DOHH2 (cell line): ENCODE measurements around the gene OVCA2.

Experiments used
- H3F3A ChIP-seq: fragments of 200-600 bp; sonication (generic), shearing (Covaris generic); 2 replicates; pipeline ENCODE4 v1.6.0; 2016; ENCODE audit warnings: antibody characterized with exemption, mild to moderate bottlenecking; ENCODE audit not compliant: control insufficient read depth, insufficient read depth
- H3K27ac ChIP-seq: fragments of 200-600 bp; sonication (generic); 2 replicates; pipeline ENCODE4 v1.5.1; 2014; ENCODE audit warnings: low read depth, mild to moderate bottlenecking, low read length, moderate library complexity
- H3K27me3 ChIP-seq: fragments of 200-600 bp; sonication (generic); 2 replicates; pipeline ENCODE4 v1.6.1; 2014; ENCODE audit warnings: mild to moderate bottlenecking, low read length, mixed read lengths; ENCODE audit not compliant: control insufficient read depth
- H3K36me3 ChIP-seq: fragments of 200-600 bp; sonication (generic); 2 replicates; pipeline ENCODE4 v1.6.1; 2014; ENCODE audit warnings: mild to moderate bottlenecking, low read length, moderate library complexity, mixed read lengths; ENCODE audit not compliant: control insufficient read depth
- H3K4me1 ChIP-seq: fragments of 200-600 bp; sonication (generic); 2 replicates; pipeline ENCODE4 v1.6.1; 2014; ENCODE audit warnings: mild to moderate bottlenecking, low read length, mixed read lengths; ENCODE audit not compliant: control insufficient read depth
- H3K4me2 ChIP-seq: fragments of 200-600 bp; sonication (generic); 2 replicates; pipeline ENCODE4 v1.6.0; 2014; ENCODE audit warnings: mild to moderate bottlenecking, low read length, moderate library complexity
- H3K4me3 ChIP-seq: fragments of 200-600 bp; sonication (generic); 2 replicates; pipeline ENCODE4 v1.5.1; 2014; ENCODE audit warnings: mild to moderate bottlenecking, low read length, mixed read lengths
- H3K79me2 ChIP-seq: fragments of 200-600 bp; sonication (generic); 2 replicates; pipeline ENCODE4 v1.6.1; 2014; ENCODE audit warnings: mild to moderate bottlenecking, low read length, mixed read lengths; ENCODE audit not compliant: control insufficient read depth
- H3K9me2 ChIP-seq: fragments of 200-600 bp; sonication (generic); replicated peaks from 2 replicates; pipeline ENCODE4 v1.6.1; 2014; ENCODE audit warnings: mild to moderate bottlenecking, low read length, mixed read lengths; ENCODE audit not compliant: control insufficient read depth
- H3K9me3 ChIP-seq: fragments of 200-600 bp; sonication (generic); 2 replicates; pipeline ENCODE4 v1.6.1; 2014; ENCODE audit warnings: antibody characterized with exemption, low read length, mixed read lengths; ENCODE audit not compliant: control insufficient read depth, insufficient read depth
- H4K20me1 ChIP-seq: fragments of 200-600 bp; sonication (generic); 2 replicates; pipeline ENCODE4 v1.6.0; 2014; ENCODE audit warnings: low read depth, mild to moderate bottlenecking, antibody characterized with exemption, low read length, moderate library complexity; ENCODE audit not compliant: control insufficient read depth, insufficient read depth
- EZH2phosphoT487 ChIP-seq: fragments of 200-600 bp; sonication (generic); IDR thresholded peaks from 2 replicates; pipeline ENCODE4 v1.6.1; 2017; ENCODE audit warnings: borderline replicate concordance, mild to moderate bottlenecking, antibody characterized with exemption, low read length, moderate library complexity, mixed read lengths
- TF ChIP-seq, protein P1 (sequence below): fragments of 200-600 bp; sonication (generic); IDR thresholded peaks from one replicate; pipeline ENCODE4 v1.5.1; 2014; ENCODE audit warnings: antibody characterized with exemption, mild to moderate bottlenecking, low read depth, low read length; ENCODE audit not compliant: poor library complexity, severe bottlenecking

The OVCA2 gene

DNA sequence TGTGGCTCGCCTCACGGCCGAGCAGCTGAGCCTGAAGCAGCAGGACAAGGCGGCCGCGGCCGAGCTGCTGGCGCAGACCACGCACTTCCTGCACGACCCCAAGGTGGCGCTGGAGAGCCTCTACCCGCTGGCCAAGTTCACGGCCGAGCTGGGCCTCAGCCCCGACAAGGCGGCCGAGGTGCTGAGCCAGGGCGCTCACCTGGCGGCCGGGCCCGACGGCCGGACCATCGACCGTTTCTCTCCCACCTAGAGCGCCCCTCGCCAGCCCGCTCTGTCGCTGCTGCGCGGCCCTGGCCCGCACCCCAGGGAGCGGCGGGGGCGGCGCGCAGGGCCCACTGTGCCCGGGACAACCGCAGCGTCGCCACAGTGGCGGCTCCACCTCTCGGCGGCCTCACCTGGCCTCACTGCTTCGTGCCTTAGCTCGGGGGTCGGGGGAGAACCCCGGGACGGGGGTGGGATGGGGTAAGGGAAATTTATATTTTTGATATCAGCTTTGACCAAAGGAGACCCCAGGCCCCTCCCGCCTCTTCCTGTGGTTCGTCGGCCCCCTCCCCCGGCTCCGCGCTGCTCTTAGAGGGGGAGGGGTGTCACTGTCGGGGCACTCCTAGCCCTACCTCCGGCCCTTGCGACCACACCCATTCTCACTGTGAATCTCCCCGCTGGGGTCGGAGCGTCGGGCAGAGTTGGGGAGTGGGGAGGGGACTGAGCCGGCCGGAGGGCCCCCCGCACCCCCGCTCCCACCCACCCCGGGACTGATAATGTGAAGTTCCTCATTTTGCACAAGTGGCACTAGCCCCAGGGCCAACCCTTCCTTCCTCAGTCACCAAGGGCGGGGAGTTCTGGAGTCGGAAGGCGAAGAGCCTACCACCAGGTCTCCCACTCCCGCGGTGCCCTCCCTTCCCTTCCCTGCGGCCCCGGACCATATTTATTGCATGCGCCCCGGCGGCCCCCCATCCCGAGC lies 17.0 kb downstream of the OVCA2 start:
- Histone ChIP-seq H3K27me3 (peaks cover 54% of the 10 kb centered on the region), H4K20me1 (peaks cover 7% of the 10 kb centered on the region), H3K79me2 (no peaks in the 10 kb centered on the region), H3K9me2 (no peaks in the 10 kb centered on the region), H3K4me3 (peak overlapping the region; percentile 48), H3F3A (peaks cover 6% of the 10 kb centered on the region), H3K36me3 (no peaks in the 10 kb centered on the region; the same call in 1 of the 2 replicates), H3K4me2 (peak overlapping the region; percentile 49), H3K4me1 (peaks cover 41% of the 10 kb centered on the region), H3K27ac (no peak overlapping the region), H3K9me3 (no peaks in the 10 kb centered on the region)
- TF ChIP-seq EZH2phosphoT487: no peak
- TF ChIP-seq, protein P1, sequence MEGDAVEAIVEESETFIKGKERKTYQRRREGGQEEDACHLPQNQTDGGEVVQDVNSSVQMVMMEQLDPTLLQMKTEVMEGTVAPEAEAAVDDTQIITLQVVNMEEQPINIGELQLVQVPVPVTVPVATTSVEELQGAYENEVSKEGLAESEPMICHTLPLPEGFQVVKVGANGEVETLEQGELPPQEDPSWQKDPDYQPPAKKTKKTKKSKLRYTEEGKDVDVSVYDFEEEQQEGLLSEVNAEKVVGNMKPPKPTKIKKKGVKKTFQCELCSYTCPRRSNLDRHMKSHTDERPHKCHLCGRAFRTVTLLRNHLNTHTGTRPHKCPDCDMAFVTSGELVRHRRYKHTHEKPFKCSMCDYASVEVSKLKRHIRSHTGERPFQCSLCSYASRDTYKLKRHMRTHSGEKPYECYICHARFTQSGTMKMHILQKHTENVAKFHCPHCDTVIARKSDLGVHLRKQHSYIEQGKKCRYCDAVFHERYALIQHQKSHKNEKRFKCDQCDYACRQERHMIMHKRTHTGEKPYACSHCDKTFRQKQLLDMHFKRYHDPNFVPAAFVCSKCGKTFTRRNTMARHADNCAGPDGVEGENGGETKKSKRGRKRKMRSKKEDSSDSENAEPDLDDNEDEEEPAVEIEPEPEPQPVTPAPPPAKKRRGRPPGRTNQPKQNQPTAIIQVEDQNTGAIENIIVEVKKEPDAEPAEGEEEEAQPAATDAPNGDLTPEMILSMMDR: peak; percentile 82

DNA sequence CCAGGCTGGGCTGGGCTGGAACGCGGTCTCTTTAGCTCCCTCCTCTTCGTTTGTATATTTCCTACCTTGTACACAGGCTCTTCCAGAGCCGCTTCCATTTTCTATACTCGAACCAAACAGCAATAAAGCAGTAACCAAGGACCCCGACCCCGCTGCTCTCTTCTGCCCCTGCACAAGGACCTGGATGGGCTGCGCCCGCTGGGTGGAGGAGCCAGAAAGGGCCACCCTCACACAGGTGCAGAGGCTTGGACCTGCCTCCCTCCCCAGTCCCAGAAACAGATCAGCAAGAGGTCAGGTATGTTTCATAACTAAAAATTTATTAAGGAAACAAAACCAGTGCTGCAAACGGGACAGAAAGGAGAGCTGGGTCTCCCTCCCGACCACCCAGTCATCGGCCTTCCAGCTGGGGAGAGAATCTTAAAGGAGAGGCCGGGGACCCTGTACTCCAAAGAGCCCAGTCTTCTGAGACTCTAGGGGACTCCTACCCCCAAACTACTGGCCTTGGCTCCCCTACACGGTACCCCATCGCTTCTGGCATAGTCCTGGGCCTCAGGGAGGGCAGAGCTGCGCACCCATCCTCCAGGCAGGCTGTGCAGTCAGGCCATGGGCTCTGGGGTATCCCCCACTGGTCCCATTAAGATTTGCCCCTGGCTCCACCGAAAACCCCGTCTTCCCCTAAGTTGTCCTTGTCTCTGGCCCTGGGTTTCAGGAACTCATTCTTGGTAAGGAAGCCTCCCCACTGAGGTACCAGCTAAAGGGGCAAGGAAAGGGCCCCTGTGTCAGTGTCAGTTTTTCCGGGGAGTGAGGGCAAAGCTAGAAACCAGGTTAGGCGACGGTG lies 17.9 kb downstream of the OVCA2 start:
- Histone ChIP-seq H3K27ac (no peak overlapping the region), H3K27me3 (peaks cover 45% of the 10 kb centered on the region), H3K4me2 (peak overlapping the region; percentile 49; the same call in 1 of the 2 replicates), H3F3A (no peaks in the 10 kb centered on the region), H3K9me2 (no peaks in the 10 kb centered on the region), H3K36me3 (peaks cover 4% of the 10 kb centered on the region), H3K4me3 (no peak overlapping the region), H3K79me2 (no peaks in the 10 kb centered on the region), H3K4me1 (peaks cover 37% of the 10 kb centered on the region), H3K9me3 (no peaks in the 10 kb centered on the region), H4K20me1 (peaks cover 2% of the 10 kb centered on the region)
- TF ChIP-seq, protein P1: no peak
- TF ChIP-seq EZH2phosphoT487: no peak

DNA sequence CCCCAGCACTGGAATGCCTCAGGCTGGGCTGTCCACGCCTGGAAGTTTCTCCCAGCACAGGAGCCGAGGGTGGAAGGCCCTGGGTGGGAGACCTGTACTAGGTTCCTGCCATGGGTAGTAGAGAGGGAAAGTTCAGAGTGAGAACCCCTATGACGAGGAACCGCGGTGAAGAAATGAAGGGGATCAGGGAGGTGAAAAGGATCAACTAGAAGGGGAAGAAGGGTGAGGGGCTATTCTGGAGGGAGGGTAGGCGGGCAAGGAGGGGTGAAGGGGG lies 18.5 kb downstream of the OVCA2 start:
- no peak overlapping the region for H3K4me2 ChIP-seq
- peaks cover 34% of the 10 kb centered on the region for H3K4me1 ChIP-seq
- no peaks in the 10 kb centered on the region for H3K79me2 ChIP-seq
- H3K9me2 ChIP-seq: no peaks in the 10 kb centered on the region
- TF ChIP-seq, protein P1: no peak
- no peak for TF ChIP-seq EZH2phosphoT487
- H3F3A ChIP-seq: no peaks in the 10 kb centered on the region
- no peak overlapping the region for H3K4me3 ChIP-seq
- H4K20me1 ChIP-seq: peaks cover 2% of the 10 kb centered on the region
- H3K9me3 ChIP-seq: no peaks in the 10 kb centered on the region
- peaks cover 40% of the 10 kb centered on the region for H3K27me3 ChIP-seq
- peaks cover 5% of the 10 kb centered on the region for H3K36me3 ChIP-seq
- no peak overlapping the region for H3K27ac ChIP-seq
